Measurements from ENCODE around the gene LY6G6F. TPM values are rescaled to one million over a fixed set of nuclear protein-coding genes. Genes with fewer than 3 reads are reported as not detected.

Gene LY6G6F
- total and polyA plus RNA-seq, 2 of the 13 experiments (the other 11 are each of a cell fraction or from before 2014, with no cell fraction given): not detected

- TF ChIP-seq ARNT2 (CRISPR knock-in tag; IDR thresholded peaks at IDR 0.05; ENCODE audit: low read depth) (no peak), HNRNPUL1 (IDR thresholded peaks at IDR 0.05; ENCODE audit: low read depth, low read length) (no peak), MYC (CRISPR knock-in tag; IDR thresholded peaks at IDR 0.05; ENCODE audit: borderline replicate concordance) (peak; percentile 57; the same call in 1 of the 2 replicates), ZNF687 (CRISPR knock-in tag; IDR thresholded peaks at IDR 0.05) (no peak), TFDP1 (CRISPR knock-in tag; IDR thresholded peaks at IDR 0.05; ENCODE audit: borderline replicate concordance) (peak; percentile 42; the same call in 1 of the 2 replicates), ZNF605 (CRISPR knock-in tag; IDR thresholded peaks at IDR 0.05) (no peak), PAWR (CRISPR knock-in tag; IDR thresholded peaks at IDR 0.05; ENCODE audit: borderline replicate concordance) (no peak), SCMH1 (CRISPR knock-in tag; IDR thresholded peaks at IDR 0.05; ENCODE audit: borderline replicate concordance) (no peak), TEF (CRISPR knock-in tag; IDR thresholded peaks at IDR 0.05) (no peak), XBP1 (CRISPR knock-in tag; IDR thresholded peaks at IDR 0.05) (no peak), TFDP2 (CRISPR knock-in tag; IDR thresholded peaks at IDR 0.05) (no peak; the same call in none of the 2 replicates), NFAT5 (CRISPR knock-in tag; IDR thresholded peaks at IDR 0.05) (no peak), ZBTB43 (CRISPR knock-in tag; conservative IDR thresholded peaks at IDR 0.05) (no peak), TSC22D2 (CRISPR knock-in tag; IDR thresholded peaks at IDR 0.05; ENCODE audit: borderline replicate concordance) (no peak)
Observed at GRCh38 chr6:31737315-31737990, 30.8 kb downstream of the LY6G6F start (continued).
